ENCODE data around the gene ZCCHC3. TPM values are rescaled to one million over a fixed set of nuclear protein-coding genes. Genes with fewer than 3 reads are reported as not detected.

ZCCHC3 gene
- total RNA-seq, 2 experiments from 2014 or later, result 19.3 to 19.5 TPM

DNA sequence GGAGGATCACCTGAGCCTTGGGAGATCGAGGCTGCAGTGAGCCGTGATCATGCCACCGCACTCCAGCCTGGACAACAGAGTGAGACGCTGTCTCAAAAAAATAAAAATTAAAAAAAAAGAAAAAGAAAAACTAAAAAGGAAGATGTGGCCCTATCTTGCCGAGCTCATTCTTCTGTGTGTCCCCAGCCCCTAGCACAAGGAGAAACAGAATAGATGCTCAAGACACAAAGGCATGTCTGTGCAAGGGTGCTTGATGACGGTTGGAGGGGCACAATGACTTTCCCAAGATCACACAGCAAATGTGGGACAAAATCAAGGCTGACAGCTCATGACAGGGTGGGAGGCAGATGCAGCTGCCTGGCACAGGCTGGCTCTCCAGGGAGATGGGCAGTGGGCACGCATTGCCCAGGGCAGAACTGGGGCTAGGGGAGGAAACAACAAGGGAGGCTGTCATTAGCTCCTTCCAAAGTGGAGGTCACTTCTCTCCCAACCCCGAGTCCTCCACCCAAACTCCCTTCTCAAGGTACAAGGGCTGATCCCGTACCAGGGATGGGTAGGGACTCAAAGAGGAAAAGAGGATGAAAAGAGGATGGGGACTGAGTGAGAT is 48.8 kb downstream of the ZCCHC3 start:
- Histone ChIP-seq H3K27ac (ENCODE audit: low read depth in 1 of 2, low read length in 2 of 2) (no peak overlapping the region), H3K4me1 (ENCODE audit: insufficient read depth, low read length) (peaks cover 23% of the 10 kb centered on the region), H3K9me3 (ENCODE audit: control insufficient read depth in 1 of 2, insufficient read depth in 1 of 2, low read length in 2 of 2) (peaks cover 0 to 8% of the 10 kb centered on the region in 2 experiments), H3K36me3 (ENCODE audit: insufficient read depth, low read length) (no peaks in the 10 kb centered on the region), H3K27me3 (ENCODE audit: control insufficient read depth in 1 of 2, insufficient read depth in 2 of 2, low read length in 2 of 2) (no peaks in the 10 kb centered on the region), H3K4me3 (ENCODE audit: low read length) (no peak overlapping the region)
- intact Hi-C loops (cut with DNase I, micrococcal nuclease), result no loop called here
- POLR2A ChIA-PET, result no interaction called here
- Mint-ChIP-seq H3K4me3 (peak overlapping the region; percentile 82), H3K4me1 (ENCODE audit: low read depth) (peaks cover 14% of the 10 kb centered on the region), H3K9me3 (no peaks in the 10 kb centered on the region), H3K36me3 (ENCODE audit: low read depth) (peaks cover 4% of the 10 kb centered on the region), H3K27me3 (no peaks in the 10 kb centered on the region), H3K27ac (no peak overlapping the region)
- TF ChIP-seq, protein P1, sequence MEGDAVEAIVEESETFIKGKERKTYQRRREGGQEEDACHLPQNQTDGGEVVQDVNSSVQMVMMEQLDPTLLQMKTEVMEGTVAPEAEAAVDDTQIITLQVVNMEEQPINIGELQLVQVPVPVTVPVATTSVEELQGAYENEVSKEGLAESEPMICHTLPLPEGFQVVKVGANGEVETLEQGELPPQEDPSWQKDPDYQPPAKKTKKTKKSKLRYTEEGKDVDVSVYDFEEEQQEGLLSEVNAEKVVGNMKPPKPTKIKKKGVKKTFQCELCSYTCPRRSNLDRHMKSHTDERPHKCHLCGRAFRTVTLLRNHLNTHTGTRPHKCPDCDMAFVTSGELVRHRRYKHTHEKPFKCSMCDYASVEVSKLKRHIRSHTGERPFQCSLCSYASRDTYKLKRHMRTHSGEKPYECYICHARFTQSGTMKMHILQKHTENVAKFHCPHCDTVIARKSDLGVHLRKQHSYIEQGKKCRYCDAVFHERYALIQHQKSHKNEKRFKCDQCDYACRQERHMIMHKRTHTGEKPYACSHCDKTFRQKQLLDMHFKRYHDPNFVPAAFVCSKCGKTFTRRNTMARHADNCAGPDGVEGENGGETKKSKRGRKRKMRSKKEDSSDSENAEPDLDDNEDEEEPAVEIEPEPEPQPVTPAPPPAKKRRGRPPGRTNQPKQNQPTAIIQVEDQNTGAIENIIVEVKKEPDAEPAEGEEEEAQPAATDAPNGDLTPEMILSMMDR (IDR thresholded peaks at IDR 0.05), result no peak
- ATAC-seq (ENCODE audit: poor library complexity) (no peak), DNase-seq (no peak)
- CTCF ChIA-PET, result interaction anchor here (1.1 to 2.9 kb wide), 3 partner anchors 8 to 22 kb away, joined by 3 to 9 read pairs (median 5); no protein-coding TSS in a partner anchor

DNA sequence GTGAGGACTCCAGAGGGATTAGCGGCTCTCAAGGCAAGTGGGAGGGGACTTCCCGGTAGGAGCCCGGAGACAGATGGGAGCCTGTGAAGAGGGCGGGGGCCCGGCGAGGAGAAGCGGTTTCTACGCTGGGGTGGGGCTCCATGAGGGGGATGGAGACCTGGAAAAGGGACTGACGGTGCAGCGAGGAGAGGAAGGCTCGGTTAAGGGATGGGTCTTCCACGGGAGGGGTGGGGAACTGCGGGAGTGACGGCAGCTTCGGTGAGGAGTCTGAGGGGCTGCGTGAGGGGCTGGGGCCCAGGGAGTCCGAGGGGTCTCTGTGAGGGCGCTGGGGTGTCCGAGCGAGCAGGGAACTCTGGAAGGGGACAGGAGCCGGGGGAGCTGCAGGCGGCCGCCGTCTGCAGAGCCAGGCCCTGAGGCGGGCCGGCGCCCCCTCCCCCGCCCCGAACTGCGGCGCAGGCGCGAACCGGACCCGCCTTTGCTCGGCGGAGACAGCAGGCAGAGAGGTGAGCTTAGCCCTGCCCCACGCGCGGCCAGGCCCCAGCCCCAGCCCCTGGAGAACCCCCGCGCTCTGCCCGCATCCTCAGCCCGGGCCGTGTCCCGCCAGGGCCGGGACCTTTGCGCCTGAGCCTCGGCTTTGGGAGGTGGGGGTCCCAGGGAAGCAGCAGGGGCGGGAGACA is 49.4 kb downstream of the ZCCHC3 start, which contains the start of gene NRSN2:
NRSN2 (plus strand) TSS at position 472 of the 677 bp plus-strand sequence. CDS start 2,533 bp downstream, outside the sequence.
- Histone ChIP-seq H3K36me3 (ENCODE audit: insufficient read depth, low read length) (no peaks in the 10 kb centered on the region), H3K4me1 (ENCODE audit: insufficient read depth, low read length) (peaks cover 23% of the 10 kb centered on the region), H3K4me3 (ENCODE audit: low read length) (peak within 1 kb of the TSS; percentile 81), H3K9me3 (ENCODE audit: control insufficient read depth in 1 of 2, insufficient read depth in 1 of 2, low read length in 2 of 2) (peaks cover 0 to 3% of the 10 kb centered on the region in 2 experiments), H3K27ac (ENCODE audit: low read depth in 1 of 2, low read length in 2 of 2) (no peak within 1 kb of the TSS), H3K27me3 (ENCODE audit: control insufficient read depth in 1 of 2, insufficient read depth in 2 of 2, low read length in 2 of 2) (no peaks in the 10 kb centered on the region)
- ChIA-PET CTCF (interaction anchor here (2.9 kb wide), 1 partner anchor 16 kb away, joined by 9 read pairs; no protein-coding TSS in a partner anchor), POLR2A (interaction anchor here (0.9 kb wide), 1 partner anchor 9 kb away, joined by 3 read pairs; no protein-coding TSS in a partner anchor)
- H3K27ac Mint-ChIP-seq, result peak within 1 kb of the TSS; percentile 3
- no peaks in the 10 kb centered on the region for H3K27me3 Mint-ChIP-seq
- ATAC-seq (ENCODE audit: poor library complexity), result peak; percentile 39
- peak within 1 kb of the TSS; percentile 91 for H3K4me3 Mint-ChIP-seq
- DNase-seq, result peak in 3 of 14 experiments; percentile 37 to 49 (median 48)
- H3K36me3 Mint-ChIP-seq (ENCODE audit: low read depth), result peaks cover 4% of the 10 kb centered on the region
- no peaks in the 10 kb centered on the region for H3K9me3 Mint-ChIP-seq
- H3K4me1 Mint-ChIP-seq (ENCODE audit: low read depth), result peaks cover 14% of the 10 kb centered on the region
- TF ChIP-seq, protein P1 (IDR thresholded peaks at IDR 0.05), result no peak
- intact Hi-C loops (cut with DNase I, micrococcal nuclease), result no loop called here

- no peaks in the 10 kb centered on the region for H3K27me3 Mint-ChIP-seq
- H3K27me3 ChIP-seq (ENCODE audit: control insufficient read depth in 1 of 2, insufficient read depth in 2 of 2, low read length in 2 of 2), result no peaks in the 10 kb centered on the region
- no peaks in the 10 kb centered on the region for H3K9me3 ChIP-seq (ENCODE audit: control insufficient read depth in 1 of 2, insufficient read depth in 1 of 2, low read length in 2 of 2)
- H3K9me3 Mint-ChIP-seq, result no peaks in the 10 kb centered on the region
- H3K4me3 Mint-ChIP-seq, result peak overlapping the region; percentile 72
- no peak overlapping the region for H3K27ac ChIP-seq (ENCODE audit: low read depth in 1 of 2, low read length in 2 of 2)
- ChIA-PET POLR2A (interaction anchor here (0.9 kb wide), 1 partner anchor 10 kb away, joined by 3 read pairs; no protein-coding TSS in a partner anchor), CTCF (no interaction called here)
- H3K4me3 ChIP-seq (ENCODE audit: low read length), result peak overlapping the region; percentile 81
- DNase-seq (no peak), ATAC-seq (ENCODE audit: poor library complexity) (no peak)
- H3K27ac Mint-ChIP-seq, result no peak overlapping the region
- peaks cover 14% of the 10 kb centered on the region for H3K4me1 Mint-ChIP-seq (ENCODE audit: low read depth)
- TF ChIP-seq, protein P1 (IDR thresholded peaks at IDR 0.05), result no peak
- no peaks in the 10 kb centered on the region for H3K36me3 ChIP-seq (ENCODE audit: insufficient read depth, low read length)
- H3K4me1 ChIP-seq (ENCODE audit: insufficient read depth, low read length), result peaks cover 23% of the 10 kb centered on the region
- H3K36me3 Mint-ChIP-seq (ENCODE audit: low read depth), result peaks cover 4% of the 10 kb centered on the region
- intact Hi-C loops (cut with DNase I, micrococcal nuclease), result no loop called here
These were observed 49.9 kb downstream of the ZCCHC3 start for GRCh38 chr20:347317-347639.
